Neural cell (in vitro differentiated cells): ENCODE results near the gene DNMT3A. TPM values are rescaled to one million over a fixed set of nuclear protein-coding genes. Genes with fewer than 3 reads are reported as not detected.

Experiments used
- H2AFZ ChIP-seq: fragments of 200-600, 300-800 bp; sonication (generic), shearing (Covaris generic); 2 replicates; pipeline ENCODE4 v1.6.0; 2014; ENCODE audit warnings: low read depth, mild to moderate bottlenecking, antibody characterized with exemption, low read length, moderate library complexity
- H3F3A ChIP-seq: fragments of 200-600 bp; shearing (Covaris generic); 2 replicates; pipeline ENCODE4 v1.6.1; 2016; ENCODE audit warnings: mild to moderate bottlenecking, moderate library complexity, mixed read lengths, antibody characterized with exemption, low read length; ENCODE audit not compliant: insufficient read depth, poor library complexity, severe bottlenecking
- H3K27ac ChIP-seq: fragments of 200-600, 300-800 bp; sonication (generic), shearing (Covaris generic); 2 replicates; pipeline ENCODE4 v1.5.1; 2014; ENCODE audit warnings: mild to moderate bottlenecking, low read length, moderate library complexity
- H3K27me3 ChIP-seq: fragments of 300-800, 200-600 bp; sonication (generic), shearing (Covaris generic); 2 replicates; pipeline ENCODE4 v1.6.0; 2014; ENCODE audit warnings: mild to moderate bottlenecking, low read depth, low read length, moderate library complexity; ENCODE audit not compliant: insufficient read depth
- H3K36me3 ChIP-seq: fragments of 300-800, 200-600 bp; sonication (generic), shearing (Covaris generic); 2 replicates; pipeline ENCODE4 v1.5.1; 2014; ENCODE audit warnings: mild to moderate bottlenecking, antibody characterized with exemption, low read length, moderate library complexity; ENCODE audit not compliant: insufficient read depth
- H3K4me2 ChIP-seq: fragments of 300-800, 200-600 bp; sonication (generic), shearing (Covaris generic); 2 replicates; pipeline ENCODE4 v1.6.0; 2014; ENCODE audit warnings: mild to moderate bottlenecking, low read length
- H3K4me3 ChIP-seq: fragments of 300-800, 200-600 bp; sonication (generic), shearing (Covaris generic); 2 replicates; pipeline ENCODE4 v1.5.1; 2014; ENCODE audit warnings: mild to moderate bottlenecking, low read length, moderate library complexity
- H3K79me2 ChIP-seq: fragments of 200-600 bp; shearing (Covaris generic); replicated peaks from 2 replicates; pipeline ENCODE4 v1.6.0; 2014; ENCODE audit warnings: mild to moderate bottlenecking, low read length, moderate library complexity; ENCODE audit not compliant: insufficient read depth
- H3K9ac ChIP-seq: fragments of 300-800, 200-600 bp; sonication (generic), shearing (Covaris generic); 2 replicates; pipeline ENCODE4 v1.6.1; 2016; ENCODE audit warnings: mild to moderate bottlenecking, low read length, mixed read lengths
- H3K9me2 ChIP-seq: fragments of 200-600 bp; shearing (Covaris generic); 2 replicates; pipeline ENCODE4 v1.6.1; 2016; ENCODE audit warnings: mild to moderate bottlenecking, low read length, mixed read lengths; ENCODE audit not compliant: insufficient read depth
- H3K9me3 ChIP-seq: fragments of 200-600, 300-800 bp; sonication (generic), shearing (Covaris generic); 2 replicates; pipeline ENCODE4 v1.6.1; 2016; ENCODE audit warnings: mild to moderate bottlenecking, mixed run types, low read length, moderate library complexity, mixed read lengths
- H4K20me1 ChIP-seq: fragments of 200-600 bp; shearing (Covaris generic); 2 replicates; pipeline ENCODE4 v1.6.1; 2016; ENCODE audit warnings: mild to moderate bottlenecking, mixed run types; ENCODE audit not compliant: insufficient read depth
- CTCF ChIP-seq: fragments of 450-650 bp; IDR thresholded peaks from 2 replicates; pipeline ENCODE4 v1.5.1; 2014; ENCODE audit warnings: antibody characterized with exemption, mild to moderate bottlenecking, moderate library complexity; ENCODE audit not compliant: poor library complexity, severe bottlenecking
- EZH2 ChIP-seq: fragments of 200-600, 300-800 bp; shearing (Covaris generic), sonication (generic); IDR thresholded peaks from 2 replicates; pipeline ENCODE4 v1.6.1; 2014; ENCODE audit warnings: antibody characterized with exemption, low read length, borderline replicate concordance, mild to moderate bottlenecking; ENCODE audit not compliant: insufficient read depth, poor library complexity, severe bottlenecking
- POLR2AphosphoS5 ChIP-seq: IDR thresholded peaks from 2 replicates; pipeline ENCODE4 v1.6.1; 2012
- RAD21 ChIP-seq: fragments of 450-650 bp; conservative IDR thresholded peaks from 2 replicates; pipeline ENCODE4 v1.6.1; 2014; ENCODE audit warnings: antibody characterized with exemption, mild to moderate bottlenecking, moderate library complexity
- REST ChIP-seq: IDR thresholded peaks from 2 replicates; pipeline ENCODE4 v1.6.1; 2012; ENCODE audit warnings: borderline replicate concordance
- SMC3 ChIP-seq: fragments of 450-650 bp; conservative IDR thresholded peaks from 2 replicates; pipeline ENCODE4 v1.6.1; 2014; ENCODE audit warnings: antibody characterized with exemption, mild to moderate bottlenecking, moderate library complexity; ENCODE audit not compliant: poor library complexity
- polyA plus RNA-seq: library from polyadenylated mRNA; depleted of rRNA; stranded (reverse); fragments of >200 nt; gene quantifications from 2 replicates; pipeline ENCODE4 v1.2.3, GENCODE V29; 2014

Gene DNMT3A
- polyA plus RNA-seq, 1 donor from 2014 or later = 33.0 TPM

GRCh38 chr2:25253153-25253626 lies 88.5 kb downstream of the DNMT3A start:
- H3K9me2 ChIP-seq = no peaks in the 10 kb centered on the region
- no peak overlapping the region for H2AFZ ChIP-seq
- H4K20me1 ChIP-seq = no peaks in the 10 kb centered on the region
- H3F3A ChIP-seq = peaks cover 6% of the 10 kb centered on the region
- peaks cover 28% of the 10 kb centered on the region for H3K79me2 ChIP-seq
- no peaks in the 10 kb centered on the region for H3K36me3 ChIP-seq
- H3K27ac ChIP-seq = peak overlapping the region; percentile 83
- no peaks in the 10 kb centered on the region for H3K9me3 ChIP-seq
- no peaks in the 10 kb centered on the region for H3K27me3 ChIP-seq
- no peak for TF ChIP-seq REST
- TF ChIP-seq SMC3 = no peak
- no peak for TF ChIP-seq CTCF
- TF ChIP-seq RAD21 = no peak
- TF ChIP-seq EZH2 = no peak
- TF ChIP-seq POLR2AphosphoS5 = no peak
- peak overlapping the region; percentile 76 for H3K4me2 ChIP-seq
- H3K4me3 ChIP-seq = peak overlapping the region; percentile 63
- peak overlapping the region; percentile 78 for H3K9ac ChIP-seq

DNA sequence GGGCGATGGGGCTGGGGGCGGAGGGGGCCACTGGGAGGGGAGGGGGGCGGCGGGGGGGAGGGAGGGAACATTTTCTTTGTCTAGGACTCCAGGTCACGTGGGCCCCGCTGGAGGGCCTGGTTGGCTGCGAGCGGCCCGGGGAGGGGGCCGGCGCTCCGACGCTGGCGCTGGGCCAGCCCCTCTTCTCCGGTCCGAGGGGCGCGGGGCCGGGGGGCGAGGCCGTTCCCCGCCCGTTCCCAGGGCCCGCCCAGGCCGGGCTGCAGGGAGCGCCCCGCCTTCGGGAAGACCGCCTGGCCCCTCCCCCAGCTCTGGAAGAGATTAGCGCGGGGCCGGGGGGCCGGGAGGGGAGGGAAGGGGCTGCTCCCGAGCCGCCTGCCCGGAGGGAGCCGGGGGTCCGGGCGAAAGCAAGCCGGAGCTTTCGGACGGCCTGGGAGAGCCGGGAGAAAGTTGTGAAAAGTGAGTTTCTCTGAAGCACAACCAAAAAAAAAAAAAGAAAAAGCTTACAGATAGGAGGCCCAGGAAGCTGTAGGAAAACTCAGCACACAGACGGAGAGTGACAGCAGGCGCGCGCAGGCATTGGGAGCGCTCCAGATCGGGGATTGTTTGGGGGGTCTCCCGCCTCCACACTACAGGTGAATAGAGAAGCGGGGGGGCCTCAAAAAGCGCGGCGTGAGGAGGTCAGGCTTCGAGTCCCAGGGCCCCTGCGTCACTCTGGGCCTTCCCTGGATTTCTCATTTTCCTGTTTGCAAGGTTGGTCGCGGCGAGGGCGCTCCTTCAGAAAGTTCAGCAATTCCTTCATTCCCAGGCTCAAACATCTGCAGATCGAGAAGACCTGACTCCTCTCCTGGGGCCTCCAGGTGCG lies 89.2 kb downstream of the DNMT3A start:
- Histone ChIP-seq H3K9me2 (no peaks in the 10 kb centered on the region), H3F3A (peaks cover 6% of the 10 kb centered on the region), H3K4me2 (peak overlapping the region; percentile 76), H3K9me3 (no peaks in the 10 kb centered on the region), H4K20me1 (no peaks in the 10 kb centered on the region), H3K4me3 (peak overlapping the region; percentile 88), H3K36me3 (no peaks in the 10 kb centered on the region), H3K79me2 (peaks cover 28% of the 10 kb centered on the region), H3K27me3 (no peaks in the 10 kb centered on the region), H3K9ac (peak overlapping the region; percentile 93), H2AFZ (peak overlapping the region; percentile 27), H3K27ac (peak overlapping the region; percentile 93)
- peak; percentile 43 for TF ChIP-seq POLR2AphosphoS5
- no peak for TF ChIP-seq EZH2
